A673 (cell line): Measurements from ENCODE around the gene ZBTB7B. TPM values are rescaled to one million over a fixed set of nuclear protein-coding genes. Genes with fewer than 3 reads are reported as not detected.

Experiments used
- BruUV-seq: library from RNA; stranded (reverse); fragments of 400-500 nt; replicated peaks from 2 replicates; lab custom pipeline; 2021; lab: Mats Ljungman, UMichigan
- CTCF ChIA-PET: fragments of 300-600 bp; sonication (Branson Sonifier 250); formaldehyde crosslinking; loops from one replicate; lab custom pipeline; 2022; ENCODE audit warnings: antibody characterized with exemption; lab: Charles Lee
- POLR2A ChIA-PET: fragments of 300-600 bp; sonication (Branson Sonifier 250); formaldehyde crosslinking; loops from one replicate; lab custom pipeline; 2022; ENCODE audit warnings: antibody characterized with exemption; ENCODE audit not compliant: low non-redundant PET; lab: Charles Lee
- DNase-seq: peaks from one replicate; pipeline ENCODE4 v3.0.0-alpha.2; 2015; ENCODE audit warnings: low spot score
- H3K27ac ChIP-seq: fragments of 200-600 bp; sonication (generic); 2 replicates; pipeline ENCODE4 v1.5.1; 2016; ENCODE audit warnings: mixed run types, low read depth, mild to moderate bottlenecking, mixed read lengths, antibody characterized with exemption, low read length; ENCODE audit not compliant: poor library complexity, severe bottlenecking
- H3K27me3 ChIP-seq: fragments of 200-600 bp; sonication (generic); replicated peaks from 2 replicates; pipeline ENCODE4 v1.6.1; 2017; ENCODE audit warnings: mixed run types, low read depth, mild to moderate bottlenecking, mixed read lengths, antibody characterized with exemption, low read length; ENCODE audit not compliant: insufficient read depth, poor library complexity
- H3K36me3 ChIP-seq: fragments of 200-600 bp; sonication (generic); 2 replicates; pipeline ENCODE4 v1.6.1; 2016; ENCODE audit warnings: mixed run types, mild to moderate bottlenecking, mixed read lengths, antibody characterized with exemption, low read length; ENCODE audit not compliant: insufficient read depth, poor library complexity, severe bottlenecking
- H3K4me1 ChIP-seq: fragments of 200-600 bp; sonication (generic); 2 replicates; pipeline ENCODE4 v1.6.1; 2017; ENCODE audit warnings: mixed run types, mild to moderate bottlenecking, mixed read lengths, antibody characterized with exemption, low read length; ENCODE audit not compliant: insufficient read depth, poor library complexity, severe bottlenecking
- H3K4me3 ChIP-seq: fragments of 200-600 bp; sonication (generic); 2 replicates; pipeline ENCODE4 v1.5.1; 2016; ENCODE audit warnings: low read depth, mixed run types, mild to moderate bottlenecking, mixed read lengths, low read length; ENCODE audit not compliant: poor library complexity, severe bottlenecking
- H3K9me3 ChIP-seq: fragments of 200-600 bp; sonication (generic); 2 replicates; pipeline ENCODE4 v1.6.1; 2016; ENCODE audit warnings: mixed run types, low read depth, mild to moderate bottlenecking, mixed read lengths, antibody characterized with exemption, low read length; ENCODE audit not compliant: poor library complexity, severe bottlenecking
- CTCF ChIP-seq: fragments of 300-800, 200-600 bp; sonication (generic); conservative IDR thresholded peaks from 2 replicates; pipeline ENCODE4 v1.5.1; 2017; ENCODE audit warnings: low read depth, mild to moderate bottlenecking, antibody characterized with exemption, low read length, moderate library complexity, mixed read lengths
- EZH2 ChIP-seq: fragments of 200-600 bp; sonication (generic); IDR thresholded peaks from 2 replicates; pipeline ENCODE4 v1.6.1; 2017; ENCODE audit warnings: borderline replicate concordance, low read depth, mild to moderate bottlenecking, mixed read lengths, antibody characterized with exemption, low read length; ENCODE audit not compliant: poor library complexity, severe bottlenecking
- intact Hi-C: fragments of 100-400 bp; cut with micrococcal nuclease; formaldehyde crosslinking; loops from one replicate; pipeline ENCODE4 v1.10.0; 2022; ENCODE audit not compliant: unreplicated experiment
- total RNA-seq: library from RNA; stranded (reverse); gene quantifications from 2 replicates; pipeline ENCODE4 v1.2.3, GENCODE V29; 2021

ZBTB7B gene
- total RNA-seq, 1 experiment from 2014 or later, result 19.2 TPM

- intact Hi-C loops, result no loop called here
- peaks cover 19% of the 10 kb centered on the region for H3K4me1 ChIP-seq
- CTCF ChIA-PET, result no interaction called here
- no peak overlapping the region for H3K27ac ChIP-seq
- DNase-seq, result no peak
- TF ChIP-seq EZH2, result no peak
- no peak for TF ChIP-seq CTCF
- peaks cover 16% of the 10 kb centered on the region for H3K36me3 ChIP-seq
- H3K27me3 ChIP-seq, result no peaks in the 10 kb centered on the region
- POLR2A ChIA-PET, result no interaction called here
- no peak overlapping the region for H3K4me3 ChIP-seq
- no peaks in the 10 kb centered on the region for H3K9me3 ChIP-seq
- BruUV-seq, result no TSS peak
Observed at GRCh38 chr1:155013632-155014031, 11.0 kb downstream of the ZBTB7B start.

- Histone ChIP-seq H3K9me3 (no peaks in the 10 kb centered on the region), H3K4me3 (no peak overlapping the region), H3K4me1 (peaks cover 19% of the 10 kb centered on the region), H3K27me3 (no peaks in the 10 kb centered on the region), H3K36me3 (peaks cover 16% of the 10 kb centered on the region), H3K27ac (no peak overlapping the region)
- CTCF ChIA-PET, result interaction anchor here (0.6 kb wide), 1 partner anchor 14 kb away, joined by 7 read pairs; no protein-coding TSS in a partner anchor
- TF ChIP-seq EZH2 (no peak), CTCF (no peak)
- DNase-seq, result no peak
- intact Hi-C loops, result no loop called here
- POLR2A ChIA-PET, result interaction anchor here (0.5 kb wide), 1 partner anchor 71 kb away, joined by 4 read pairs; no protein-coding TSS in a partner anchor
- BruUV-seq, result no TSS peak
Observed at GRCh38 chr1:155014709-155015508, 12.3 kb downstream of the ZBTB7B start.

DNA sequence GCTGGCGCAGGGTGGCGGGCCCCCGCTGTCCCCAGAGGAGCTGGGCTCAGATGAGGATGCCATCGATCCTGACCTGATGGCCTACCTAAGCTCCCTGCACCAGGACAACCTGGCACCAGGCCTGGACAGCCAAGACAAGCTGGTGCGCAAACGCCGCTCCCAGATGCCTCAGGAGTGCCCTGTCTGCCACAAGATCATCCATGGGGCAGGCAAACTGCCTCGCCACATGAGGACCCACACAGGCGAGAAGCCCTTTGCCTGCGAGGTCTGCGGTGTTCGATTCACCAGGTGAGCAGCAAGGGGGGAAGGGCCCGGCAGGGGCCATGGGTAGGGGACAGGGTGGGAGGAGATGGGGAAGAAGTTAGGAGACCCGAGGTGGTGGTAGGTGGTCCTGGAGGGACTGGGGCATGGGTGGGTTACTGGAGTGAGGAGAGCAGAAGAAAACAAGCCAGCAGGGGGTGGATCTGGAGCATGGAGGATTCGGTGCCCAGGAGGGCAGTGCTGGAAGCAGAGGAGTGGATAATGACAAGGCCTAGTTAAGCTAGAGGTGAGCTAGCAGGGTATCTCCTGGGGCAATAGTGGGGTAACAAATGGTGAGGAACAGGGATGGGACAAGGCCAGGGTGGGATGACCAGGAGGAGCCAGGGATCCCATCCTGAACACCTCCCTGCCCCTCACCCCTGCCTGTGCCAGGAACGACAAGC lies 13.1 kb downstream of the ZBTB7B start:
- H3K36me3 ChIP-seq, result peaks cover 16% of the 10 kb centered on the region
- no peaks in the 10 kb centered on the region for H3K27me3 ChIP-seq
- POLR2A ChIA-PET, result interaction anchor here (0.5 kb wide), 1 partner anchor 70 kb away, joined by 4 read pairs; no protein-coding TSS in a partner anchor
- CTCF ChIA-PET, result no interaction called here
- intact Hi-C loops, result no loop called here
- H3K4me1 ChIP-seq, result peaks cover 19% of the 10 kb centered on the region
- BruUV-seq, result no TSS peak
- no peak overlapping the region for H3K27ac ChIP-seq
- no peaks in the 10 kb centered on the region for H3K9me3 ChIP-seq
- DNase-seq, result no peak
- TF ChIP-seq CTCF, result no peak
- TF ChIP-seq EZH2, result no peak
- H3K4me3 ChIP-seq, result no peak overlapping the region
